Measurements from ENCODE around the gene SLC2A14. TPM values are rescaled to one million over a fixed set of nuclear protein-coding genes. Genes with fewer than 3 reads are reported as not detected.
"Not testable (repeated sequence)": the region's sequence is repeated elsewhere in the genome, so short reads cannot be mapped to it uniquely, and the experiment has no call there.

Gene SLC2A14
- total RNA-seq (not detected), polyA plus RNA-seq (under 1 TPM in 1 of 3 donors, not detected in 2; 0.67 TPM), total RNA-seq (0 to 1.1 (median 0.74) reads per million in 6 experiments)

- Mint-ChIP-seq H3K4me1 (peaks cover 0 to 7% (median 5%) of the 10 kb centered on the region in 4 donors), H3K9me3 (peaks cover 0 to 4% (median 0%) of the 10 kb centered on the region in 9 donors), H3K27me3 (peaks cover 14 to 31% (median 25%) of the 10 kb centered on the region in 5 donors), H3K36me3 (peaks cover 0 to 3% (median 3%) of the 10 kb centered on the region in 3 donors), H3K27ac (peak within 1 kb of the TSS in 2 of 10 donors; percentile 6 to 25), H3K4me3 (peak within 1 kb of the TSS in 5 of 10 donors; percentile 24 to 67 (median 45))
- DNase-seq, result no peak
- ATAC-seq, result no peak
- POLR2A ChIA-PET, result no interaction called here
Observed at GRCh38 chr12:7872566-7873319, at the start of gene SLC2A14. TSS of gene SLC2A14 (minus strand) at chr12:7872915. CDS start at chr12:7869880, 3,035 bp downstream.

GRCh38 chr12:7921181-7921580 is 48.5 kb upstream of the SLC2A14 start:
- POLR2A ChIA-PET, DNase-seq, H3K9me3 Mint-ChIP-seq, ATAC-seq, H3K27me3 Mint-ChIP-seq: not testable (repeated sequence)
- Mint-ChIP-seq H3K4me3 (peak overlapping the region in 3 of 10 donors; percentile 19 to 27 (median 19)), H3K36me3 (peaks cover 19 to 84% (median 44%) of the 10 kb centered on the region in 3 donors), H3K27ac (peak overlapping the region in 9 of 10 donors; percentile 34 to 79 (median 61)), H3K4me1 (peaks cover 20 to 50% (median 44%) of the 10 kb centered on the region in 4 donors)

GRCh38 chr12:7918268-7918590 is 45.5 kb upstream of the SLC2A14 start:
- H3K27ac Mint-ChIP-seq, result peak overlapping the region in 2 of 10 donors; percentile 40 to 69
- peak overlapping the region in 1 of 10 donors; percentile 31 for H3K4me3 Mint-ChIP-seq
- not testable (repeated sequence) for H3K27me3 Mint-ChIP-seq, ATAC-seq, H3K9me3 Mint-ChIP-seq
- POLR2A ChIA-PET, result interaction anchor here (1.0 kb wide), 1 partner anchor 14 kb away, joined by 3 read pairs; no protein-coding TSS in a partner anchor
- H3K36me3 Mint-ChIP-seq, result peaks cover 12 to 61% (median 38%) of the 10 kb centered on the region in 3 donors
- H3K4me1 Mint-ChIP-seq, result peaks cover 15 to 41% (median 37%) of the 10 kb centered on the region in 4 donors
- DNase-seq, result peak in 1 of 10 donors; percentile 11

GRCh38 chr12:7917392-7918267 is 44.9 kb upstream of the SLC2A14 start:
- Mint-ChIP-seq H3K4me1 (peaks cover 13 to 40% (median 35%) of the 10 kb centered on the region in 4 donors), H3K9me3 (no peaks in the 10 kb centered on the region), H3K36me3 (peaks cover 12 to 55% (median 36%) of the 10 kb centered on the region in 3 donors), H3K27me3 (no peaks in the 10 kb centered on the region), H3K4me3 (peak overlapping the region in 1 of 10 donors; percentile 31), H3K27ac (peak overlapping the region in 5 of 10 donors; percentile 27 to 71 (median 44))
- POLR2A ChIA-PET, result no interaction called here
- DNase-seq (peak in 1 of 10 donors; percentile 15), ATAC-seq (no peak)

GRCh38 chr12:7916936-7917335 is 44.2 kb upstream of the SLC2A14 start:
- DNase-seq (peak in 1 of 10 donors; percentile 19), ATAC-seq (peak in 1 of 2 donors; percentile 9)
- POLR2A ChIA-PET, result interaction anchor here (0.7 kb wide), 1 partner anchor 115 kb away, joined by 5 read pairs; no protein-coding TSS in a partner anchor
- peak overlapping the region in 1 of 10 donors; percentile 7 for H3K4me3 Mint-ChIP-seq
- H3K27ac Mint-ChIP-seq, result peak overlapping the region in 7 of 10 donors; percentile 27 to 84 (median 63)
- H3K27me3 Mint-ChIP-seq, result no peaks in the 10 kb centered on the region
- peaks cover 12 to 48% (median 31%) of the 10 kb centered on the region in 3 donors for H3K36me3 Mint-ChIP-seq
- H3K4me1 Mint-ChIP-seq, result peaks cover 11 to 38% (median 32%) of the 10 kb centered on the region in 4 donors
- no peaks in the 10 kb centered on the region for H3K9me3 Mint-ChIP-seq

GRCh38 chr12:7915661-7916403 is 43.1 kb upstream of the SLC2A14 start:
- DNase-seq (peak in 1 of 10 donors; percentile 5), ATAC-seq (peak; percentile 32 to 48)
- POLR2A ChIA-PET, result no interaction called here
- Mint-ChIP-seq H3K4me1 (peaks cover 3 to 28% (median 22%) of the 10 kb centered on the region in 4 donors), H3K27ac (peak overlapping the region in 3 of 10 donors; percentile 20 to 49 (median 36)), H3K36me3 (peaks cover 3 to 37% (median 24%) of the 10 kb centered on the region in 3 donors), H3K4me3 (peak overlapping the region in 3 of 10 donors; percentile 3 to 57 (median 39)), H3K27me3 (no peaks in the 10 kb centered on the region), H3K9me3 (no peaks in the 10 kb centered on the region)

GRCh38 chr12:7910106-7910505 is 37.4 kb upstream of the SLC2A14 start:
- H3K4me1 Mint-ChIP-seq, H3K27ac Mint-ChIP-seq, H3K9me3 Mint-ChIP-seq, H3K27me3 Mint-ChIP-seq, H3K4me3 Mint-ChIP-seq, DNase-seq, ATAC-seq, POLR2A ChIA-PET, H3K36me3 Mint-ChIP-seq: not testable (repeated sequence)

GRCh38 chr12:7907009-7907408 is 34.3 kb upstream of the SLC2A14 start:
- Mint-ChIP-seq H3K27me3 (no peaks in the 10 kb centered on the region), H3K9me3 (no peaks in the 10 kb centered on the region), H3K27ac (no peak overlapping the region), H3K36me3 (no peaks in the 10 kb centered on the region), H3K4me1 (no peaks in the 10 kb centered on the region), H3K4me3 (no peak overlapping the region)
- DNase-seq (no peak), ATAC-seq (no peak)
- POLR2A ChIA-PET, result interaction anchor here (0.6 kb wide), 1 partner anchor 10 kb away, joined by 3 read pairs; no protein-coding TSS in a partner anchor

- H3K27ac Mint-ChIP-seq, result peak overlapping the region in 1 of 10 donors; percentile 8
- POLR2A ChIA-PET, result interaction anchor here (0.6 kb wide), 2 partner anchors 9 to 44 kb away, joined by 3 to 5 read pairs; no protein-coding TSS in a partner anchor
- H3K4me1 Mint-ChIP-seq, H3K36me3 Mint-ChIP-seq, H3K4me3 Mint-ChIP-seq, ATAC-seq, H3K9me3 Mint-ChIP-seq, DNase-seq, H3K27me3 Mint-ChIP-seq: not testable (repeated sequence)
Observed at GRCh38 chr12:7906303-7906702, 33.6 kb upstream of the SLC2A14 start.

- peak overlapping the region in 1 of 10 donors; percentile 8 for H3K27ac Mint-ChIP-seq
- DNase-seq, H3K4me3 Mint-ChIP-seq, POLR2A ChIA-PET, H3K4me1 Mint-ChIP-seq, H3K9me3 Mint-ChIP-seq, H3K36me3 Mint-ChIP-seq, ATAC-seq, H3K27me3 Mint-ChIP-seq: not testable (repeated sequence)
Observed at GRCh38 chr12:7905600-7906125, 32.9 kb upstream of the SLC2A14 start.

GRCh38 chr12:7905071-7905470 is 32.4 kb upstream of the SLC2A14 start:
- no peak for ATAC-seq
- Mint-ChIP-seq H3K9me3 (no peaks in the 10 kb centered on the region), H3K27me3 (no peaks in the 10 kb centered on the region), H3K27ac (no peak overlapping the region), H3K36me3 (no peaks in the 10 kb centered on the region), H3K4me3 (no peak overlapping the region), H3K4me1 (no peaks in the 10 kb centered on the region)
- POLR2A ChIA-PET, result no interaction called here
- DNase-seq, result no peak

GRCh38 chr12:7902416-7902815 is 29.7 kb upstream of the SLC2A14 start:
- H3K9me3 Mint-ChIP-seq, H3K36me3 Mint-ChIP-seq, DNase-seq, H3K4me1 Mint-ChIP-seq, ATAC-seq, H3K27ac Mint-ChIP-seq, H3K27me3 Mint-ChIP-seq, H3K4me3 Mint-ChIP-seq: not testable (repeated sequence)
- POLR2A ChIA-PET, result interaction anchor here (0.6 kb wide), 1 partner anchor 62 kb away, joined by 6 read pairs; no protein-coding TSS in a partner anchor
